ENCODE measurements around the gene ETDC. TPM values are rescaled to one million over a fixed set of nuclear protein-coding genes. Genes with fewer than 3 reads are reported as not detected.

Gene ETDC
- polyA plus RNA-seq, 1 donor (not counting 4 experiments of a cell fraction or from before 2014, with no cell fraction given) = not detected

DNA sequence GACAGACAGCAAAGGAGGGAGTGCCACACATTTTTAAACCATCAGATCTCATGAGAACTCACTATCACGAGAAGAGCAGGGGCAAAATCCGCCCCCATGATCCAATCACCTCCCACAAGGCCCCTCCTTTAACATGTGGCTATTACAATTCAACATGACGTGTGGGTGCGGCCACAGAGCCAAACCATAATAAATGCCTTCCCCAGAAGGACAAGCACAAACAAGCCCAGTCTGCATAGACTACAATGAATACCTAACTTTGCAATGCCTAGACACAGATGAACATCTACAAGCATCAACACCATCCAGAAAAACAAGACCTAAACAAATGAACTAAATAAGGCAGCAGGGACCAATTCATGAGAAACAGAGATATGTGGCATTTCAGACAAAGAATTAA is 45.1 kb upstream of the ETDC start:
- H3K27me3 ChIP-seq (ENCODE audit: control insufficient read depth, extremely low read depth, insufficient read depth, low read length) = no peaks in the 10 kb centered on the region
- no peaks in the 10 kb centered on the region for H3K9me3 ChIP-seq (ENCODE audit: control insufficient read depth, low read depth, low read length)
- H3K27ac ChIP-seq (ENCODE audit: control insufficient read depth, insufficient read depth, low read length) = no peak overlapping the region
- H3K9ac ChIP-seq (ENCODE audit: control insufficient read depth, extremely low read depth, insufficient read depth, low read length) = no peak overlapping the region
- TF ChIP-seq CTCF (optimal IDR thresholded peaks at IDR 0.05 in 1 of 3, IDR thresholded peaks at IDR 0.05 in 1 of 3, conservative IDR thresholded peaks at IDR 0.05 in 1 of 3; ENCODE audit: extremely low read depth in 1 of 3, insufficient read depth in 2 of 3, low read length in 3 of 3) (no peak), EZH2 (IDR thresholded peaks at IDR 0.05; ENCODE audit: low read length) (no peak)
- dilution Hi-C loops (cut with MboI; ENCODE audit: extremely low pct_ligation_motif_present, low sequenced_read_pairs) = no loop called here
- no peaks in the 10 kb centered on the region for H4K20me1 ChIP-seq (ENCODE audit: control insufficient read depth, extremely low read depth, insufficient read depth, low read length)
- H3K4me2 ChIP-seq (ENCODE audit: control insufficient read depth, extremely low read depth, insufficient read depth, low read depth, low read length) = no peak overlapping the region
- H3K9me1 ChIP-seq (ENCODE audit: control insufficient read depth, extremely low read depth, insufficient read depth, low read length) = no peaks in the 10 kb centered on the region
- H3K79me2 ChIP-seq (ENCODE audit: control insufficient read depth, insufficient read depth, low read length) = no peaks in the 10 kb centered on the region
- H3K36me3 ChIP-seq (ENCODE audit: control insufficient read depth in 2 of 2, extremely low read depth in 1 of 2, insufficient read depth in 2 of 2, low read length in 2 of 2) = no peaks in the 10 kb centered on the region
- no peak overlapping the region for H3K4me3 ChIP-seq (ENCODE audit: control insufficient read depth in 2 of 3, extremely low read depth in 1 of 3, insufficient read depth in 2 of 3, low read depth in 1 of 3, low read length in 3 of 3)
- peaks cover 4% of the 10 kb centered on the region for H3K4me1 ChIP-seq (ENCODE audit: control insufficient read depth, extremely low read depth, insufficient read depth, low read length)
- peak; percentile 51 for FAIRE-seq
- H2AFZ ChIP-seq (ENCODE audit: control insufficient read depth, low read length) = peak overlapping the region; percentile 52
- DNase-seq (ENCODE audit: low read depth, low spot score) = peak; percentile 23

GRCh38 chrX:135273162-135273561 is 36.1 kb upstream of the ETDC start:
- no peaks in the 10 kb centered on the region for H3K79me2 ChIP-seq (ENCODE audit: control insufficient read depth, insufficient read depth, low read length)
- no peak overlapping the region for H3K27ac ChIP-seq (ENCODE audit: control insufficient read depth, insufficient read depth, low read length)
- dilution Hi-C loops (cut with MboI; ENCODE audit: extremely low pct_ligation_motif_present, low sequenced_read_pairs) = no loop called here
- H3K9me3 ChIP-seq (ENCODE audit: control insufficient read depth, low read depth, low read length) = no peaks in the 10 kb centered on the region
- H3K36me3 ChIP-seq (ENCODE audit: control insufficient read depth in 2 of 2, extremely low read depth in 1 of 2, insufficient read depth in 2 of 2, low read length in 2 of 2) = no peaks in the 10 kb centered on the region
- no peak overlapping the region for H3K4me2 ChIP-seq (ENCODE audit: control insufficient read depth, extremely low read depth, insufficient read depth, low read depth, low read length)
- H2AFZ ChIP-seq (ENCODE audit: control insufficient read depth, low read length) = no peak overlapping the region
- H3K9ac ChIP-seq (ENCODE audit: control insufficient read depth, extremely low read depth, insufficient read depth, low read length) = no peak overlapping the region
- H3K4me3 ChIP-seq (ENCODE audit: control insufficient read depth in 2 of 3, extremely low read depth in 1 of 3, insufficient read depth in 2 of 3, low read depth in 1 of 3, low read length in 3 of 3) = no peak overlapping the region
- no peak for TF ChIP-seq CTCF (optimal IDR thresholded peaks at IDR 0.05 in 1 of 3, IDR thresholded peaks at IDR 0.05 in 1 of 3, conservative IDR thresholded peaks at IDR 0.05 in 1 of 3; ENCODE audit: extremely low read depth in 1 of 3, insufficient read depth in 2 of 3, low read length in 3 of 3)
- no peak for TF ChIP-seq EZH2 (IDR thresholded peaks at IDR 0.05; ENCODE audit: low read length)
- H3K4me1 ChIP-seq (ENCODE audit: control insufficient read depth, extremely low read depth, insufficient read depth, low read length) = no peaks in the 10 kb centered on the region
- no peaks in the 10 kb centered on the region for H3K9me1 ChIP-seq (ENCODE audit: control insufficient read depth, extremely low read depth, insufficient read depth, low read length)
- no peaks in the 10 kb centered on the region for H3K27me3 ChIP-seq (ENCODE audit: control insufficient read depth, extremely low read depth, insufficient read depth, low read length)
- H4K20me1 ChIP-seq (ENCODE audit: control insufficient read depth, extremely low read depth, insufficient read depth, low read length) = no peaks in the 10 kb centered on the region
- DNase-seq (ENCODE audit: low read depth, low spot score) (no peak), FAIRE-seq (no peak)

All from keratinocyte (primary cell).